Measurements from ENCODE around the gene PSME3IP1.
A peak's percentile ranks its signal among the peaks of the same experiment; 100 is the strongest.

The PSME3IP1 gene

DNA sequence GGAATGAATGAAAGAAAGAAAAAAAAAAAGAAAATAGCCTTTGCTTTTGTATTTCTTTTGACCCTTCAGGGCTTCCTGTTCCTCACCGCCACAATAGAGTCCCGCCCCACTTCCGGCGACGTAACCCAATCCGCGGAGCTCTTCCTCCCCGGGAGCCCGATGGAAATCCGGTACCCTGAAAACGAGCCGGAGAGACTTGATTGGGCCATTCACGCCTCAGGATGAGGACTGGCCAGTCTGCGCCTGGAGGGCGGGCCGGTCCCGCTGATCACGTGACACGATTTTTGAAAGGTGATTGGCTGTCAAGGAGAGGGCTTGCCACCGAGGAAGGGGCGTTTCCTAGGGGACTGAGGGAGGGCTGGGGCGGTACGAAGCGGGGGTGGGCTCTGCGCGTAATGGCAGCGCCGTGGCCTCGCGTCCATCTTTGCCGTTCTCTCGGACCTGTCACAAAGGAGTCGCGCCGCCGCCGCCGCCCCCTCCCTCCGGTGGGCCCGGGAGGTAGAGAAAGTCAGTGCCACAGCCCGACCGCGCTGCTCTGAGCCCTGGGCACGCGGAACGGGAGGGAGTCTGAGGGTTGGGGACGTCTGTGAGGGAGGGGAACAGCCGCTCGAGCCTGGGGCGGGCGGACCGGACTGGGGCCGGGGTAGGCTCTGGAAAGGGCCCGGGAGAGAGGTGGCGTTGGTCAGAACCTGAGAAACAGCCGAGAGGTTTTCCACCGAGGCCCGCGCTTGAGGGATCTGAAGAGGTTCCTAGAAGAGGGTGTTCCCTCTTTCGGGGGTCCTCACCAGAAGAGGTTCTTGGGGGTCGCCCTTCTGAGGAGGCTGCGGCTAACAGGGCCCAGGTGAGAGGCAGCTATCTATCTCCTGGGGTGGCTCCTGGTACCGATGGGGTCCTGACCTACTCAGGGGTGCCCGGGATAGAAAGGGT lies at the start of gene PSME3IP1, which contains the start of gene RSPRY1:
Gene PSME3IP1, minus strand, starts transcription at position 95 of the 927 bp plus-strand sequence. CDS start 12,185 bp downstream, outside the sequence.
Gene RSPRY1, plus strand, starts transcription at position 385 of the 927 bp plus-strand sequence. CDS start 18,330 bp downstream, outside the sequence.
- FAIRE-seq (peak; percentile 100), DNase-seq (ENCODE audit: extremely low spot score, insufficient read length, low read depth) (peak; percentile 100)

DNA sequence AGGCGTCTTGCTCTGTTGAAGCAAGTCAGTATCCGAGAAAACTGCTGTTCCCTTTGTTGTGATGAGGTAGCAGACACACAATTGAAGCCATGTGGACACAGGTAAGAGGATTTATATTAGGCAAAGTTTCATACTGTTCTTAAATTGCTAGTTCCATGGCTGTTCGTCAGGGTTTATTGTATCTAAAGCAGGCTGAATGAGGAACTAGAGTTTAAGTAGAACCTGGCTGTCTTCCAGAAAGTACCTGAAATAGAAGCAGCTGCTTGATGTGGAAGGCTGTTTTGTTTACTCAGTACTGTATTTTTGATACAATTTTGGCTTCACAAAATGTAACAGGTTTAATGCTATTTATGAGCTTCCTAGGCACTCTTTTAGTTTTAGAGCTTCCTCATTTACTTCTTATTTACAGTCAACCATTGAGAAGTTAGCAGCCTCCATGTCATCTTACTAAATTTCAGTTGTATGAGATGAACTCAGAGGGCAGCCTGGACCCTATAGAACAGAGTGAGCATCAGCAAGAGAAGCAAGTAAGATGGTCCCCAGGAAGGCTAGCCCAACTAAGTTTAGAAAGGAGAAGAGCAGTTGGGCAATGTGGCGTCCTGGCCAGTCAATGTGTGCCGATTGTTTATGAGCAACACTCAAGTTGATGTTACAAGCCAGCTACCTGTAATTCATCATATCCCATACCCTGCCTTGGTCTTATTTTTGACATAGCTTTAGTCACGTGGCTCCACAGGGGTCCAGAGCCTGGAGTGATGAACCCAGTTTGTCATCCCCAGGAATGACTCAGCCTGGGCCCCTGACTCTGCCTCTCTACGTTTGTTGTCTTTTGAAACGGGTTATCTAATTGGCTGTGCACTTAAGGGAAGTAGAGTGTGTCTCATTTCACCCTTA lies 49.5 kb upstream of the PSME3IP1 start:
- no peak for DNase-seq (ENCODE audit: extremely low spot score, insufficient read length, low read depth)

GRCh38 chr16:57234707-57235092 lies 48.9 kb upstream of the PSME3IP1 start:
- DNase-seq (ENCODE audit: extremely low spot score, insufficient read length, low read depth): no peak
- no peak for FAIRE-seq

More for the DNA sequence above, 49.5 kb upstream of the PSME3IP1 start:
- FAIRE-seq: no peak

DNA sequence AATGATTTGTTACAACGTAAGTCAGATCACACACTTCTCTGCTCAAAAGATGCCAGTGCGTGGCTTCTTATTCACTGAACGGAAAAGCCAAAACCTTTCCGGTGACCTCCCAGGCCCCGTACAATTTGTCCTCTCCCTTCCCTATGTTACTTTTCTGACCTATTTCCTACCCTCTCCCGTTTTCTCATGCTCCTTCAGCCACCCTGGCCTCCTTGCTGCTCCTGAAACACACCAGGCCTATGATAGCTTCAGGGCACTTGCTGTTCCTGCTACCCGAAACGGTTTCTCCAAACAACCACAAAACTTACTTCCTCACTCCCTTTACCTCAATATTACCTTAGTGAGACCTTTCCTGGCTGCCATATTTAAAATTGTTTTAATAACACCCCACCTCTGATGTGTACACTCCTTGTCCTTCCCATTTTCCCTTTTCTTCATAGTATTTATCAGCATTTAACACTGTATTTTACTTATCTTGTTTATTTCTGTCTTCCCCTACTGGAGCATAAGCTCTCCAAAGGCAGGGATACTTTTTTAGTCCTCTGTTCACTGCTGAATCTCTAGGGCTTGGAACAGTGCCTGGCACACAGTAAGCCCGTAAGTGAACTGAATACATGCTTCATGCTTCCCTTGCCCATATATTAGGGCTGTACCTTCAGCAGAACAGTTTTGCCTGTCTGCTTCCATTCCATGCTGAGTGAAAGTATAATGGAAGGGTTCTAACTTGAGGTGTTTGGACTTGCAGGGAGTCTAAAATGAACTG lies 48.3 kb upstream of the PSME3IP1 start:
- DNase-seq (ENCODE audit: extremely low spot score, insufficient read length, low read depth): no peak
- FAIRE-seq: no peak

GRCh38 chr16:57231821-57232350 lies 46.0 kb upstream of the PSME3IP1 start:
- DNase-seq (ENCODE audit: extremely low spot score, insufficient read length, low read depth) (no peak), FAIRE-seq (no peak)

- FAIRE-seq (no peak), DNase-seq (ENCODE audit: extremely low spot score, insufficient read length, low read depth) (no peak)
Measured at GRCh38 chr16:57229079-57229478, 43.2 kb upstream of the PSME3IP1 start.

DNA sequence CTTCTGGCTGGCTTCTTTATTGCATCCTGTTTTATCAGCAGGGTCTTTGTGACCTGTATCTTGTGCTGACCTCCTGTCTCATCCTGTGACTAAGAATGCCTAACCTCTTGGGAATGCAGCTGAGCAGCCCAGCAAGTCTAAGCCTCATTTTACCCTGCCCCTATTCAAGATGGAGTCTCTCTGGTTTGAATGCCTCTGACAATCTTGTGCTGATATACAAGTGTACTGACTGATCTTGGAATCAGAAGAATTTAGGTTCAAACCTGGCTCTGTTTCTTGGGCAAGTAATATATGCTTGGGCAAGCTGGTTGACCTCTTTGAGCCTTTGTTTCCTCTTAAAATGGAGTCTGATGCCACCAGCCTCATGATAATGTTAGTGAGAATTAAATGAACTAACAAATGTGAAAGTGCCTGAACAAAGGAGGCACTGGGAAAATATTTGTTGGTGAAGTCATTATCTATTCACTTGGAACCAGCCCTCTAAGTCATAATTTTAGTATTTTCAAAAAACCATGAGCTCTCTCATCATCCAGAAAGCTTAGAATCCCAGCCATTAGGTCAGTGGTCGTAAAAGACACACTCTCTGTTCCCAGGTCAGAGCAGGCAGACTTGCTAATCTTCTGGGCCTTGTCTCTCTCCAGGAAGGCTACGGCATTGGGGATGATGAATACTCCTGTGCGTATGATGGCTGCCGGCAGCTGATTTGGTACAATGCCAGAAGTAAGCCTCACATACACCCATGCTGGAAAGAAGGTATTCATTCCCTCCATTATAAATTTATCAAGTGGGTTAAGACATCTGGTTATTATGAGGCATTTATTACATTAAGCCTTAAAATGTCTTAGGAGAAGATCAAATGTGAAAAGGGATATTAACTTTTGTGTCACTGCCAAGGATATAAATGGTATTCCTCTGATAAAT lies 41.1 kb upstream of the PSME3IP1 start:
- no peak for FAIRE-seq
- DNase-seq (ENCODE audit: extremely low spot score, insufficient read length, low read depth): no peak

GRCh38 chr16:57225978-57226377 lies 40.1 kb upstream of the PSME3IP1 start:
- no peak for DNase-seq (ENCODE audit: extremely low spot score, insufficient read length, low read depth)

DNA sequence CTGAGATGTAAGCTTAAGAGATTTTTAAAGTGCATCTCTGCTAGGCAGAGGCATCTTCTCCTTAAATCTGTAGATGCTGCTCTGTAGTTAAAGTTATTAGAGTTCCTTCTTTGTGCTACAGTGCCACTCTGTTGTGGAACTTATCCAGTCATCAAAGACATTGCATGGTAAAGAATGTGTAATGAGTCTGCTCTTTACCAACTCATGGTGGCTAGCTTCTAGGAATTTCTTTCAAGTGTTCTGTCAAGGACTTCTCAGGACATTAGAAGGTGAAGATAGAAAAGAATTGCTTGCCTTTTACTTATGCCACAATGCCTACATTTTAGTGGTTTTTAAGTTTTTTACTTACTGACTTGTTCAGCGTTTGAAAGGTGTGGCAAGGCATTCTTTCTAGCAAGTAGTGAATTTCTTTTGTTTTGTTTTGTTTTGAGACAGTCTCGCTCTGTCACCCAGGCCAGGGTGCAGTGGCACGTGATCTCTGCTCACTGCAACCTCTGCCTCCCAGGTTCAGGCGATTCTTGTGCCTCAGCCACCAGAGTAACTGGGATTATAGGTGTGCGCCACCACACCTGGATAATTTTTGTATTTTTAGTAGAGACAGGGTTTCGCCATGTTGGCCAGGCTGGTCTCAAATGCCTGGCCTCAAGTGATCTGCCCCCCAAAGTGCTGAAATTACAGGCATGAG lies 39.0 kb upstream of the PSME3IP1 start:
- FAIRE-seq (no peak), DNase-seq (ENCODE audit: extremely low spot score, insufficient read length, low read depth) (no peak)

More at GRCh38 chr16:57225978-57226377, 40.1 kb upstream of the PSME3IP1 start:
- no peak for FAIRE-seq

DNA sequence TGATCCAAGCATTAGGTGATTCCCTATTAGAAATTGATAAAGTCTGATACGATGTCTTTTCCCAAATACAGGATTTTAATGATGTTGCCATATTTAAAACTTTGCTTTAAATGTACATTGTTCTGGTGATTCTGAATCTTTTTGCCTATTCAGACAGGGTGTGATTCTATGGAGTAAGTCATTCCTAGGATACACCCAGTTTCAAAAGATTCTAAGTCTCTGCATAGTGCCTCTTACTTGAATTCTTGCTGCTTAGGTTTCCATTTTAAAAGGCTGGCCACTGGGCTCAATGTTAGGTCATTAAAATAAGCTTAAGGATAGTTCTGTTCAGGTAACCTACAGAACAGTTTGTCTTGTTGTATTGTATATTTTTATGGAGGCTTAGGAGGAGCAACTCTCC lies 37.2 kb upstream of the PSME3IP1 start:
- DNase-seq (ENCODE audit: extremely low spot score, insufficient read length, low read depth) (no peak), FAIRE-seq (no peak)

DNA sequence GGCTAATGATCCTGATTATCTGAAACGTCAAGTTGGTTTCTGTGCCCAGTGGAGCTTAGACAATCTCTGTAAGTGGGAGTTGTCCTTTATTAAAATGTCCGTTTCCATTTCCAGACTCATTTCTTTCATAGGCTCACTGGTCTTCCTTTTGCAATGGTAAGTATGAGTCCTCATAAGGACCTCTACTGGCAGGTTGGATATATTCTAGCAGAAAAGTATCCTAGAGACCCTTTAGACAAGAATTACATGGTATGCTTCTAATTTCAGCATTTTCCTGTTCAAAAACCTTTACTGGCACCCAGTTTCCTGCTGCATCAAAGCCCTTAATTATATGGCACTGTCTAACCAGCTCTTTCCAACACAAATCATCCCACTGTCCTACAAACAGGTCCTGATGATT lies 31.1 kb upstream of the PSME3IP1 start:
- DNase-seq (ENCODE audit: extremely low spot score, insufficient read length, low read depth): no peak
- FAIRE-seq: no peak

DNA sequence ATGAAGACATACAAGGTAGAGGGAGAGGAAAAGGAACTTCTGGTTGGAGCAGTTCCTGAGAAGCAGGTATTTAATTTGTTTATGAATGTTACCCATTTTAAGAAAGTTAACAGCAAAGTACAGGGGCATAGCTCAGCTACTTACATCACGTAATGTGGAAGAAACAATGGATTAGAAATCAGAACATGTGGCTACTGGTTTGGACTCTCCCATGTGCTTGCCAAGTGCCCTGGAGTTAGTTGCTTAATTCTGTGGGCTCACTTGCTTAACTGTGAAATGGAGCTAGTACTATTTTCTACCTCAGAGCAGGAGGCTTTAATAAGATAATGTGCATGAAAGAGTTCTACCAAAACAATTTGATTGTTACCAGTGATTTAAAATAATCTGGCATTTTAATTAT lies 27.6 kb upstream of the PSME3IP1 start:
- FAIRE-seq: no peak
- DNase-seq (ENCODE audit: extremely low spot score, insufficient read length, low read depth): no peak

- DNase-seq (ENCODE audit: extremely low spot score, insufficient read length, low read depth): no peak
- FAIRE-seq: no peak
Measured at GRCh38 chr16:57209780-57210179, 23.9 kb upstream of the PSME3IP1 start.

GRCh38 chr16:57208926-57209325 lies 23.1 kb upstream of the PSME3IP1 start:
- FAIRE-seq (no peak), DNase-seq (ENCODE audit: extremely low spot score, insufficient read length, low read depth) (no peak)

DNA sequence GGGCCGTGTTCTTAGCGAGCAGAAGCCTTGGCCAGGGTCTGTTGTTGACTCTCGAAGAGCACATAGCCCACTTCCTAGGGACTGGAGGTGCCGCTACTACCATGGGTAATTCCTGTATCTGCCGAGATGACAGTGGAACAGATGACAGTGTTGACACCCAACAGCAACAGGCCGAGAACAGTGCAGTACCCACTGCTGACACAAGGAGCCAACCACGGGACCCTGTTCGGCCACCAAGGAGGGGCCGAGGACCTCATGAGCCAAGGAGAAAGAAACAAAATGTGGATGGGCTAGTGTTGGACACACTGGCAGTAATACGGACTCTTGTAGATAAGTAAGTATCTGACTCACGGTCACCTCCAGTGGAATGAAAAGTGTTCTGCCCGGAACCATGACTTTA lies 18.8 kb upstream of the PSME3IP1 start:
- no peak for FAIRE-seq
- DNase-seq (ENCODE audit: extremely low spot score, insufficient read length, low read depth): no peak

DNA sequence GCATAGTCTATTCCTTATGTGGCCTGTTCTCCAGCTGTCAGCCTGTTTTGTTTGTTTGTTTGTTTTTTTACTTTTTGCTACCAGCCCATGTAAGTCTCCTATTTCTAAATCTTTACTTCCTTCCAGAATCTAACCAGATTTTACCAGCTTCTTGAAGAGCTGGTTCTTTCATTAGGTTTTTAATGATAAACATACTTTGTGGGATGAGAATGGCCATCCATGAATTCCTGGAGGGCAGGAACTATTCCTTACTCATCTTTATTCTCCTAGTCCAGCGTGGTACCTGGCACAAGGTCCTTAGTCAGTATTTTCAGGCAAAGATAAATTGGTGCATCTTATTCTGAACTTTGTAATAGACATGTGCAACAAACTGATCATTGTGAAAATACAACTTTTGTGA lies 17.6 kb upstream of the PSME3IP1 start:
- no peak for FAIRE-seq

DNA sequence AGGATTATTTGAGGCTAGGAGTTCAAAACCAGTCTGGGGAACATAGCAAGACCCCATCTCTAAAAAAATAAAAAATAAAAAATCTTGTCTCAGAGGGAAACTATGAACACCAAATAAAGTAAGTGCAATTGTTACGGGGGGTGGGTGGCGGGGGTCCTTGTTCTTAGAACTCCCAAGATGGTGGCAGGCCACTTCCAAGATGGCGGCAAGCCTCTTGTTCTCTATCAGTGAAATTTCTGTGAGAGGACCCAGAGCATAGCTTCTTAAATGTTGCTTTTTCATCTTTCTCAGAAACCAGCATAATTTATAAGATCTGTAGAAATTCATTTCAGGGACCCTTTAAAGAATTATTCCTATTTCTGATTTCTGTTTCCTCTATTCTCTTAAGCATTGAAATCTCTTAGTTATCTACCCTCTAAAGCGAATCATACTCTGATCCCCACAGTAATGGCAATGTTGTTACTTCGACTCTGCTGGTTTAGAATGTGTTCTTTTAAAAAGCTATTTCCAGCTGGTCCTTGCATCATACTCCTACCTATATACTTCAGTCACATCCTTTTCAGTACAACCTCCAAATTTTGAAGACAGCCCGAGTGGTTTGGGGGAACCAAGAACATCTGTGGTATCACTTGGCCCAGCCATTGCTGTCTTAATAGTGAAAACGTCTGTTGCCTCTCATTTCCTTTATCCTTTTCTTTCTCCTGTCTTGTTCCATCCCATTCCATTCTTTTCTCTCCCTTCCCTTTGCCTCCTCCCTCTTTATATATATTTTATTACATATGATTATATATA lies 16.5 kb upstream of the PSME3IP1 start:
- FAIRE-seq: no peak
- no peak for DNase-seq (ENCODE audit: extremely low spot score, insufficient read length, low read depth)

More for the DNA sequence above, 17.6 kb upstream of the PSME3IP1 start:
- DNase-seq (ENCODE audit: extremely low spot score, insufficient read length, low read depth): no peak
